Testis (tissue), 2 donors: ENCODE measurements around the gene CREB3L2.

ENCODE experiments used
- CTCF ChIP-seq, 3 experiments: fragments of 450-650 bp in 2 of 3; fragments of 200-600 bp in 1 of 3; sonication (generic) in 1 of 3; IDR thresholded peaks; one replicate each; pipeline ENCODE4 v1.5.1; 2016 to 2019; ENCODE audit warnings: antibody characterized with exemption in 3 of 3, mild to moderate bottlenecking in 2 of 3, moderate library complexity in 1 of 3
- POLR2A ChIP-seq: fragments of 450-650 bp; IDR thresholded peaks from one replicate; pipeline ENCODE4 v1.6.1; 2017; ENCODE audit warnings: antibody characterized with exemption, mild to moderate bottlenecking, moderate library complexity

DNA sequence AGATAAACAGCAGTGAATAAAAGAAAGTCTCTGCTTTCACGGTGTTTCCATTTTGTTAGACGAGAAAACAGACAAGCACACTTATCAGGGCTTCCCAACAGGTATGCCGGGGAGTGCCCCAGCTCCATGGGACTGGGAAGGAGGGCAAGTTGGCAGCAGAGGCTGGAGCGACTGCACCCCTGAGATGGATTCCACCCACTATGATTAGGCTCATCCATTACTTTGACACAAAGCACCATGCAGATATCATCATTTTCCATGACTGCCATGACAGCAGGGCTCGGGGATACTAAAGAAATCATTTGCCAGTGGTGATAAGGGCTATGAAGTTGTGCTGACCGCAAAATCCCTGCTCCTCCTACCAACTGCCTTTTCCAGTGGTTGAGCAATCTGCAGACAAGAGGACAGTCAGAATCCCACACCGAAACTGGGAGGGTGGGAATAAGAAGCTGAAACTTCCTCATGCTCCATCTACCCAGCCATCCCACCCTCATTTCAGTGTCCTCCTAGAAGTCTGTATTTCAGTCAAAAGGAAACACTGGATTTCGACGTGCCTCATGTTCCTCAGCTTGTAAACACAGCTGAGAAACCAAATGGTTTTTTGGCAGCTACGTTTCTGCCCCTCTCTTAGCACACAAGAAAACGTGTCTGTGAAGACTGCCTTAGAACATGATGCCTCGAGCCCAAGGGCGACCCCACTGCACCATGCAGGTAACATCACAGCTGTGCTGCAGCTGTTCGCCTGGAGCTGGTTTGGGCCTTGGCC is 15.5 kb downstream of the CREB3L2 start:
- TF ChIP-seq CTCF (IDR thresholded peaks at IDR 0.05) (no peak), POLR2A (no peak)
